Subcutaneous abdominal adipose tissue (tissue), 5 donors: ENCODE measurements around the gene KIF2C.

Source experiments
- H3K27ac ChIP-seq: one replicate; pipeline ENCODE4 v1.7.0; 2013; ENCODE audit warnings: low read depth, mild to moderate bottlenecking, inconsistent platforms, low read length, moderate library complexity
- H3K27me3 ChIP-seq, 5 donors: one replicate each; pipeline ENCODE4 v1.7.0; 2013; ENCODE audit warnings: low read length in 5 of 5, inconsistent platforms in 1 of 5; ENCODE audit not compliant: control insufficient read depth in 5 of 5, insufficient read depth in 4 of 5
- H3K36me3 ChIP-seq, 5 donors: one replicate each; pipeline ENCODE4 v1.7.0; 2013; ENCODE audit warnings: low read length in 5 of 5; ENCODE audit not compliant: control insufficient read depth in 5 of 5, insufficient read depth in 5 of 5
- H3K4me1 ChIP-seq, 5 donors: one replicate each; pipeline ENCODE4 v1.7.0; 2013; ENCODE audit warnings: low read length in 5 of 5, mild to moderate bottlenecking in 3 of 5, moderate library complexity in 1 of 5; ENCODE audit not compliant: control insufficient read depth in 5 of 5, insufficient read depth in 5 of 5
- H3K4me3 ChIP-seq, 5 donors: one replicate each; pipeline ENCODE4 v1.7.0; 2013; ENCODE audit warnings: low read length in 5 of 5, low read depth in 1 of 5
- H3K9ac ChIP-seq, 5 donors: one replicate each; pipeline ENCODE4 v1.7.0; 2013; ENCODE audit warnings: low read length in 5 of 5, mild to moderate bottlenecking in 4 of 5, moderate library complexity in 3 of 5
- H3K9me3 ChIP-seq, 5 donors: one replicate each; pipeline ENCODE4 v1.7.0; 2013; ENCODE audit warnings: low read length in 5 of 5; ENCODE audit not compliant: control insufficient read depth in 5 of 5
- donor health status: healthy.
- donor health status: healthy.
- donor health status: healthy.
- donor health status: healthy.
- donor health status: healthy.

KIF2C gene

GRCh38 chr1:44783697-44784093, 44.1 kb downstream of the KIF2C start:
- peaks cover 0 to 29% (median 16%) of the 10 kb centered on the region in 5 donors for H3K36me3 ChIP-seq
- no peaks in the 10 kb centered on the region for H3K9me3 ChIP-seq
- peak overlapping the region in 3 of 5 donors; percentile 3 to 55 (median 5) for H3K9ac ChIP-seq
- H3K4me3 ChIP-seq, result peak overlapping the region; percentile 1 to 57 (median 29)
- no peak overlapping the region for H3K27ac ChIP-seq
- peaks cover 3 to 32% (median 27%) of the 10 kb centered on the region in 5 donors for H3K4me1 ChIP-seq
- H3K27me3 ChIP-seq, result peaks cover 0 to 3% (median 0%) of the 10 kb centered on the region in 5 donors

GRCh38 chr1:44784094-44785028, 44.7 kb downstream of the KIF2C start:
- no peak overlapping the region for H3K27ac ChIP-seq
- H3K27me3 ChIP-seq, result peaks cover 0 to 3% (median 0%) of the 10 kb centered on the region in 5 donors
- H3K9me3 ChIP-seq, result no peaks in the 10 kb centered on the region
- H3K4me1 ChIP-seq, result peaks cover 3 to 32% (median 27%) of the 10 kb centered on the region in 5 donors
- H3K36me3 ChIP-seq, result peaks cover 0 to 22% (median 12%) of the 10 kb centered on the region in 5 donors
- H3K9ac ChIP-seq, result peak overlapping the region in 3 of 5 donors; percentile 12 to 68 (median 55)
- peak overlapping the region; percentile 22 to 57 (median 31) for H3K4me3 ChIP-seq

DNA sequence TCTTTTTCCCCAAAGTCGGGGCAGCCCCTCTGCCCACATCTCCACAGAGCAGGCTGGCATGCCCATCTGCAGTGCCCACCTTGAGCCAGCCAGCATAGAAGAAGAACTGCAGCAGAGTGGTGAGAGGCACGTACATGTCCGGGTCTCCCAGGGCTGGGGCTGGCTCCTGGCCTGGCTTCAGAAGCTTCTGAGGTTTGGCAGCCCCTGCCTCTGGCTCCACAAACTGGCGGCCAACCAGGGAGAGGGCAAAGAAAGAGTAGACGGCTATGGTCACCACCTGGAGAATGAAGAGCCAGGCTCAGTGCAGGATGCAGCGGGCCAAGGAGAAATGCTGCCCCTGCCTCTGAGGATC, 45.4 kb downstream of the KIF2C start:
- no peaks in the 10 kb centered on the region for H3K9me3 ChIP-seq
- H3K9ac ChIP-seq, result no peak overlapping the region
- H3K4me1 ChIP-seq, result peaks cover 3 to 32% (median 27%) of the 10 kb centered on the region in 5 donors
- no peak overlapping the region for H3K27ac ChIP-seq
- H3K36me3 ChIP-seq, result peaks cover 0 to 16% (median 12%) of the 10 kb centered on the region in 5 donors
- H3K4me3 ChIP-seq, result peak overlapping the region in 1 of 5 donors; percentile 57
- peaks cover 0 to 3% (median 0%) of the 10 kb centered on the region in 5 donors for H3K27me3 ChIP-seq

DNA sequence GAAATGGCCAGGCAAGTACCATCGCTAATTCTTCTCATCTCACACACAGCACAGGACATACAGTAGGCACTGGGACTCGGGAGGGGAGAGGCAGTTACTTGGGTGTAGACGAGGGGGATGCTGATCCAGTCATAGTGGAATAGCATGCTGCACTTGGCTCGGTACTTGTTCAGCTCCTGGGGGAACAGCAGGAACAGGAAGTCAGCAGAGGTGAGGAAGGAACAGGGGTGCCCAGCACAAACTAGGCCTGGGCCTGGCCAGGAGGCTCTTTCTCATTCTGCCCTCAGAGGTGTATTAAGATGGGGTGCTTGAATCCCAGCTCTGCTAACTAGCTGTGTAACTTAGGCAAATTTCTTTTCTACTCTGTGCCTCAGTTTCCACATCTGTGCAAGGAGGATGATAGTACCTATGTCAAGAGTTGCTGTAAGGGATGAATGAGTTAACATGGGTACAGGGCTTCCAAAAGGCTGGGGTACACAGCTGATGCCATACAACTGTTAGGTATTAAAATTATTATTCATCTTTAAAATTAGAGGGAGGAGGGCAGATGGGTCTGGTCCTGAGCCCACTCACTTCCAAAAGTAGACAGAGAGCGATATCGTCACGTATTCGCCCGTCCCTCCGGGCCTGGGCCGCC, 46.0 kb downstream of the KIF2C start:
- H3K9me3 ChIP-seq, result no peaks in the 10 kb centered on the region

DNA sequence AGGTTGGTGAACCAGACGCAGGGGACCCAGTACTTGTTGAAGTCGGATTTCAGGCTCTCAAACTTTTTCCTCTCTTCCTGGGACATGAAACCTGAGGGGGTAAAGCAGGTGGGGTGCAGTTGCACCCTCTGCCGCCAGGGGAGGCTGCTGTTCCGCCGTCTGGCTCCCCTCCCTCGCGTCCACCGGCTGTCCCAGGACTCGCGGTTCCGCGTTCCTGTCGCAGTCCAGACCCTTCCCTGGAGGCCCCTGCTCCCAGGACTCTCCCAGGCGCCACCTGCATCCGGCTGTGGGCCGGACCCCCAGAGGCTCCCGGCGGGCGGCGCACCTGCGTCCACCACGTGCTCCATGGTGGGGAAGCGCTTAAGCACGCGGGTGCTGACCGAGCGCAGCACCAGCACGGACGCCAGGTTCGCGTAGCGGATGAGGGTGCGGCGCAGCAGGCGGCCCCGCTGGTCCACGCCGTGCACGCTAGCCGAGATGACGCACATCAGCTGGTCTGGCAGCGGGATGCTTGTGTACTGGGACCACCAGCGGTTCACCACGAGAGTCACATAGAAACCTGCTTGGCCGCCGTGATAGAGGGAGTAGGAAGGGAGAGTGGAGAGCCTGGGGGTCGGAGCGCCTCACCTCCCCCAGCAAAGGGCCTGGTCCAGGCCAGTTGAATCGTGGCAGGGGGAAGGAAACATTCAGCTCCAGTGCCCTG, 46.7 kb downstream of the KIF2C start:
- Histone ChIP-seq H3K9me3 (no peaks in the 10 kb centered on the region), H3K4me1 (peaks cover 3 to 32% (median 27%) of the 10 kb centered on the region in 5 donors), H3K36me3 (peaks cover 0 to 3% (median 1%) of the 10 kb centered on the region in 5 donors), H3K27me3 (peaks cover 0 to 3% (median 0%) of the 10 kb centered on the region in 5 donors), H3K4me3 (peak overlapping the region in 4 of 5 donors; percentile 63 to 74 (median 66)), H3K9ac (peak overlapping the region in 3 of 5 donors; percentile 51 to 71 (median 68)), H3K27ac (no peak overlapping the region)

More for the DNA sequence above, 46.0 kb downstream of the KIF2C start:
- Histone ChIP-seq H3K4me3 (peak overlapping the region in 4 of 5 donors; percentile 63 to 74 (median 66)), H3K27ac (no peak overlapping the region), H3K27me3 (peaks cover 0 to 3% (median 0%) of the 10 kb centered on the region in 5 donors), H3K4me1 (peaks cover 3 to 32% (median 27%) of the 10 kb centered on the region in 5 donors), H3K9ac (peak overlapping the region in 3 of 5 donors; percentile 51 to 71 (median 68)), H3K36me3 (peaks cover 0 to 10% (median 7%) of the 10 kb centered on the region in 5 donors)

DNA sequence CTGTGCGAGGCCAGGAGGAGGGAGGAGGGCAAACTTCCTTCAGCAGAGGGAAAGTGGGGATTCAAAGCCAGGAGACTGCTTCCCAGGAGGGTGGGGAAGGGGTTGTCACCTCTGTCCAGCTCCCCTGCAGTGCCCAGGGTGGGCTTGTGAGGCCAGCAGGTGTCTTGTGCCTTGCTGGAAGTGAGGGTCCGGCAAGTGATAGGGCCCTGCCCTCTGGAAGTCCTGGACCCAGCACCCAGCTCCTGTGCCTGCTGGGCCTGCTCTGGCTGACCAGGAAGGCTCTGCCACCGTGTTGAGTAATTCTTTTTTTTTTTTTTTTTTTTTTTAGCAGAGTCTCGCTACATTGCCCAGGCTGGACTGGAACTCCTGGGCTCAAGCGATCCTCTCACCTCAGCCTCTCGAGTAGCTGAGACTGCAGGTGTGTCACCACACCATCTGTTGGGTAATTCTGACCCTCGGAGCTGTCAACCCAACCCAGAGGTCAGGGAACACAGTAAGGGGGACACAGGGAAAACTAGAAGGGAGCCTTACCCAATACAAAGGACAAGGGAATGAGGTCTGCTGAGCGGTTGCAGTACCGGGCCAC, 47.3 kb downstream of the KIF2C start:
- peaks cover 0 to 3% (median 0%) of the 10 kb centered on the region in 5 donors for H3K27me3 ChIP-seq
- peak overlapping the region in 1 of 5 donors; percentile 71 for H3K9ac ChIP-seq
- H3K27ac ChIP-seq, result no peak overlapping the region
- H3K4me3 ChIP-seq, result peak overlapping the region in 4 of 5 donors; percentile 63 to 74 (median 66)
- no peaks in the 10 kb centered on the region for H3K36me3 ChIP-seq
- peaks cover 3 to 32% (median 27%) of the 10 kb centered on the region in 5 donors for H3K4me1 ChIP-seq
- no peaks in the 10 kb centered on the region for H3K9me3 ChIP-seq

- Histone ChIP-seq H3K9ac (no peak overlapping the region), H3K27ac (no peak overlapping the region), H3K4me3 (no peak overlapping the region), H3K9me3 (no peaks in the 10 kb centered on the region), H3K27me3 (peaks cover 0 to 3% (median 0%) of the 10 kb centered on the region in 5 donors), H3K36me3 (no peaks in the 10 kb centered on the region), H3K4me1 (peaks cover 3 to 32% (median 27%) of the 10 kb centered on the region in 5 donors)
These were observed 47.9 kb downstream of the KIF2C start for GRCh38 chr1:44787506-44787905.

DNA sequence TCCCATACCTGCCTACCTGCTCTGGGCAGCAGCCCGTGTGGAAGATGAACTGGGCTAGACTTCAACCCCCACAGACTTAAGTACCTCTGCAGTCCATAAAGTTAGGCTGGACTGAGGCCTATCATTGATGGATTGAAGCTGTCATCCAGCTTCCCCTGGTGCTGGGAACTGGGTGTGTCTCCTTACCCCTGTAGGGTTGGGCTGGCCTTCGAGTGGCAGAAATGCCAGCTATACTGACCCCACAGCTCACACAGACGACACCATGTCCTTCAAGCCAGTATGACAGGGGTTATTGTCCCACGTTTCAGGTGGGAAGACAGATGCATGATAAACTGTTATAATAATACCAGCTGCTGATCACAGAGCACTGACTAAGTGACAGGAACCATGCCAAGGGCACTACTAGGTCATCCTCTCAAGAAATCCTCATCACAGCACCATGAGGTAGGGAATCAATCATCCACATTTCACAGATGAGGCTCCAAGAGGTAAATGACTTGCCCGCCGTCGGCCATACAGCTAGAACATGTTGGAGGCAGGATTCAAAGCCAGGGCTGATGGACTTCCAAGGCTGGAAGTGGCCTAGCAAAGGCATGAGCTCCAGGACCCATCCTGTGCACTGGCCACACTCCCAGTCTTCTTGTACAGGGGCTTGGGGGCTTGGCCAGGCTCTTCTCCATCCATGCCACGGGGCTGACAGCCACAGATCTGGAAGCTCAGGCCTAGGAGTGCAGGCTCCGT, 48.7 kb downstream of the KIF2C start, which contains the start of gene BEST4:
TSS of gene BEST4 (minus strand) at position 51 of the 741 bp plus-strand sequence. CDS start 465 bp downstream, outside the sequence.
- no peaks in the 10 kb centered on the region for H3K9me3 ChIP-seq
- no peak within 1 kb of the TSS for H3K27ac ChIP-seq
- H3K4me1 ChIP-seq, result peaks cover 3 to 32% (median 27%) of the 10 kb centered on the region in 5 donors
- H3K9ac ChIP-seq, result no peak within 1 kb of the TSS
- no peaks in the 10 kb centered on the region for H3K36me3 ChIP-seq
- peaks cover 0 to 3% (median 0%) of the 10 kb centered on the region in 5 donors for H3K27me3 ChIP-seq
- H3K4me3 ChIP-seq, result no peak within 1 kb of the TSS
